GM18870 (cell line): Measurements from ENCODE around the gene GAL3ST2.
"Not testable (repeated sequence)": the region's sequence is repeated elsewhere in the genome, so short reads cannot be mapped to it uniquely, and the experiment has no call there.

Experiments used
- ATAC-seq: cut with Tn5 transposase; IDR thresholded peaks from one replicate; pipeline ENCODE4 v1.9.1; 2021; ENCODE audit warnings: moderate library complexity; ENCODE audit not compliant: unreplicated experiment

Gene GAL3ST2

DNA sequence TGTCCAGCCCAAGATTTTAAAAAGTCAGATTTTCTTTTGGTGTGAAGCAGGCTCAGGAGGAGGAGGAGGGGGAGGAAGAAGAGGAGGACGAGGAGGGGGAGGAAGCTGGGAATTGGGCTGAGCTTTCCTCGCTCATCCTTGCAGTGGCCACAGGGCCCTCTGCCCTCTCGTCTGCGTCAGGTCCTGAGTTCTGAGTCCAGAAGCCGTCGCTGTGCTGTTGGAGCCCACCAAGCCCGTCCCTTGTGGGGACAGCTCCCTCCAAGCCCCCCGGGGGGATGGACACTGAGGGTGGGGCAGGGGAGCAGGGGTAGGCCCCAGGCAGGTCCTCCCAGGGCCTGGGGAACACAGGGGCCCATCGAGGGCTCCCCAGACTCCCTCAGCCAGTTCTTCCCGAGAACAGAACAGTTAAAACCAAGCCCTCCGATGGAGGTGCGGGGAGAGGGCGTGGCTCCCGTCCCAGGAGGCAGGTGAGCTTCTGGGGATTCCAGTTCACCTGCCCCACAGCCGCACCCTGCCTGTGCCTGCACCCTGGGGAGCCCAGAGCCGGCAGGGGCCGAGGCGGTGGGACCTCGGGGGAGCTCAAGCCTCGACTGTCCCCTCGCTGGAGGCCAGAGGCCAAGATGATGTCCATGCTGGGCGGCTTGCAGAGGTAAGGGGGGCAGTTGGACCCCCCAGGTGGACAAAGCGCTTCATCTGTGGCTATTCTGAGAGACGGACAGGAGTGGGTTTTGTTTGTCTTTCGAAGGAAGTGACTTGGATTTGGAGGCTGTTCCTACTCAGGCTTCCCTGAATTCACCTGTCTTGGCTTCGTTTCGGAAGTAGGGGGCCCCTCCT, at the start of gene GAL3ST2:
GAL3ST2 (plus strand) TSS at position 487 of the 834 bp plus-strand sequence; CDS start at position 621, 134 bp downstream.
- ATAC-seq, result no peak

DNA sequence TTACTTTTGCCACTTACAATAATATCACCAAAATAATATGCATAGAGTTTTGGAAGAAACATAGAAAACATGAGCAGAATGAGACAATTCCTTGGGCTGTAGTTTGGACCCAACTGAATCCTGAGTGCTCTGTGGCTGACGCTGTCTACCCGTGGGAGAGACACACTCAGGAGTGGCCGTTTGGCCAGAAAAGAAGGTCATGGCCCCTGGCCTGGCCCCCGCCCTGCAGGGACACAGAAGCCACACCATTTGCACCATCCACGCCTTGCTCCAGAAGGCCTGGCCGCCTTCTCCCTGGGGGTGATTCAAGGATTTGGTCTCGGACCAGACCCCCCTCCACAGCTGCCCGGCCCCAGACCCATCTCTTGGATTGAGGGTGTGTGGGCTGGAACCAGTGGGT, 48.6 kb upstream of the GAL3ST2 start:
- no peak for ATAC-seq

DNA sequence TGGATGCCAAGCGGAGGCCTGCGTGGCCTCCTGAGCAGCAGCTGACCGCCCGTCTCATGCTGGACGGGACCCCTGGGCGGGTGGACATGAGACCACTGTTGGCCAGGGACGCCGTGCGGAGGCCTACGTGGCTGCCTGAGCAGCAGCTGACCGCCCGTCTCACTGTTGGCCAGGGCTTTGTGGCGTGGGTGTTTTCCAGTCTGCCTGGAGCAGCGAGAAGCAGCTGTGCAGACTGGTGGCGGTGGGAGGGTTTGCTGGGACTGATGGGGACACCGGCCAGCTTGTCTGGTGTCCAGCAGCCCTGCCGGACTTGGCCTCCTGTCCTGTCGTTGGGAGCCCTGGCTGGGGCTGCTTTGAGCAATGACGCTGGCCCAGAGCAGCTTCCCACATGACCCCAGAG, 48.0 kb upstream of the GAL3ST2 start:
- ATAC-seq, result no peak

DNA sequence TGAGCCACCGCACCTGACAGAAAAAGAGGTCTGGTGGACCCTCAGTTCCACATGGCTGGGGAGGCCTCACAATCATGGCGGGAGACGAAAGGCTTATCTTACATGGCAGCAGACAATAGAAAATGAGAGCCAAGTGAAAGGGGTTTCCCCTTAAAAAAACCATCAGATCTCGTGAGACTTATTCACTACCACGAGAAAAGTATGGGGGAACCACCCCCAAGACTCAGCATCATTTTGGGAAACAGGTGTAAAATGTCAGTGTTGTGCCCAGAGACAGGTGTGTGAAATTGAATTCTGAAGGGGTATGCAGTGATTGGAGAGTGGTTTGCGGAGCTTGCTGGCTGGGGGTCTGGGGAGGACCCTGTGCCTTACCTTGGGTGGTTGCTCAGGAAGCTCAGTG, 46.8 kb upstream of the GAL3ST2 start:
- ATAC-seq, result no peak

DNA sequence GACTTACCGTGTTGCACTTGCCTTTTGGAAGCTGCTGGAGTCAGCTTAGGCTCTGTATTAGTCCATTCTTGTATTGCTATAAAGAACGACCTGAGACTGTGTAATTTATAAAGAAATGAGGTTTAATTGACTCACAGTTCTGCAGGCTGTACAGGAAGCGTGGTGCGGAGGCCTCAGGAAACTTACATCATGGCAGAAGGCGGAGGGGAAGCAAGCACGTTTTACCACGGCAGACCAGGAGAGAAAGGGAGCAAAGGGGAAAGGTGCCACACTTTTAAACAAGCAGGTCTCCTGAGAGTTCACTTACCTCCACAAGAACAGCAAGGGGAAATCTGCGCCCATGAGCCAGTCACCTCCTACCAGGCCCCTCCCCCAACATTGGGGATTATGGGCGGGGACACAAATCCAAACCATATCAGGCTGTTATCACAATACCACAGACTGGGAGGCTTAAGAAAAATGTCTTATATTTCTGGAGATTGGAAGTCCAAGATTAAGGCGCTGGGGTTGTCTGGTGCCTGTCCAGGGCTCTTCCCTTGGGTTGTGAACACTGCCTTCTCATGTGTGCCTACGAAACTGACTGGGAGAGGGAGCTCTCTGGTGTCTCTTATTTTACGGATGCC, 45.8 kb upstream of the GAL3ST2 start:
- no peak for ATAC-seq

DNA sequence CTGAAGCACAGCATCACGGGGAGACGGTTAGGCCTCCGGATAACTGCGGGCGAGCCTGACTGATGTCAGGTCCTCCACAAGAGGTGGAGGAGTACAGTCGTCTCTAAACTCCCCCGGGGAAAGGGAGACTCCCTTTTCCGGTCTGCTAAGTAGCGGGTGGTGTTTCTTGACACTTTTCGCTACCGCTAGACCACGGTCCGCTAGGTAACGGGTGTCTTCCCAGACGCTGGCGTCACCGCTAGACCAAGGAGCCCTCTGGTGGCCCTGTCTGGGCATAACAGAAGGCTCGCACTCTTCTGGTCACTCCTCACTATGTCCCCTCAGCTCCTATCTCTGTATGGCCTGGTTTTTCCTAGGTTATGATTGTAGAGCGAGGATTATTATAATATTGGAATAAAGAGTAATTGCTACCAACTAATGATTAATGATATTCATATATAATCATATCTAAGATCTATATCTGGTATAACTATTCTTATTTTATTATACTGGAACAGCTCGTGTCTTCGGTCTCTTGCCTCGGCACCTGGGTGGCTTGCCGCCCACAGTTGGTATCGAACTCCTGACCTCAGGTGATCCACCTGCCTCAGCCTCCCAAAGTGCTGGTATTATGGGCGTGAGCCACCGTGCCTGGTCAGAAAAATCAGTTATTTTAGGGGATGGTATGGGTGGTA, 44.0 kb upstream of the GAL3ST2 start:
- not testable (repeated sequence) for ATAC-seq

DNA sequence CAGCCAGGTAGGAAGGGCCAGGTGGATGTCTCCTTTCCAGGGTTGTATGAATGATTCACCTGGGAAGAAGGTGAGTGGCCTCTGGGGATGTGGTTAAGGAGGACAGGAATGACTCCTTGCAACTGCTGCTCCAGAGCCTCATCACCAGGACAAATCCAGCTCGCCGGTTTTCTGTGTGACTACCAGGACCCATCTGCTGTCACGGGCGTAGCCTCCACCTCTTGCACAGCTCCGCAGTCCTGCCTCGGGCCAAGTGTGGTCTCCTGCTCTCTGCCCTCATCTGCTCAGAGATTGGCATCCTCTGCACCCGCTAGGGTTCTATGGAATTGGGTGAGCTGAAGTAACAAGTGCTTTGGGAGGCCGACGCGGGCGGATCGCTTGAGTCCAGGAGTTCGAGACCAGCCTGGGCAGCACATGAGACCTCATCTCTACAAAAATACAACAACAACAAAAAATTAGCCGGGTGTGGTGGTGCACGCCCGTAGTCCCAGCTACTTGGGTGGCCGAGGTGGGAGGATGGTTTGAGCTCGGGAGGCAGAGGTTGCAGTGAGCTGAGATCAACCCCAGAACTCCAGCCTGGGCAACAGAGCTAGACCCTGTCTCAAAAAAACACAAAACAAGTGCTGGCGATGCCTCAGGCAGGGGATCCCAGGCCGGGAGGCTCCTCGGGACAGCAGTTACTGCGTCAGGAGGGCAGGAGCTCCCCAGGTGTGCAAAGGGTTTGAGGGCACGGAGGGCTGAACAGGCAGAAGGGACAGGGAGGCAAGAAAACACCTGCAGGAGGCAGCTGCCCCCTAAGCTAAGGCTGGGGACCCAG, 43.0 kb upstream of the GAL3ST2 start:
- ATAC-seq, result no peak

DNA sequence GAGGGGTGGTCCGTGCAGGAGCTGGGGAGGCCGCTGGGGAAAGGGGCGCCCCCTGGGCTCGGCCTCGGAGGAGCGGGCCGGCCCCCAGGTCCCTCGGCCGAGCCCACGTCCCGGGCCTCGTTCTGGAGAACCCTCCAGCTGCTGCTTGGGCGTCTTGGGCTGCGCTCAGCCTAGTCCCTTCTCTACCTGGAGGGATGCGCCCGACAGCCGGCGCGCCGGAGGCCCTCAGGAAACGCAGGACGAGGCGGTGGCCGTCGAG, 42.5 kb upstream of the GAL3ST2 start:
- ATAC-seq, result peak; percentile 17

DNA sequence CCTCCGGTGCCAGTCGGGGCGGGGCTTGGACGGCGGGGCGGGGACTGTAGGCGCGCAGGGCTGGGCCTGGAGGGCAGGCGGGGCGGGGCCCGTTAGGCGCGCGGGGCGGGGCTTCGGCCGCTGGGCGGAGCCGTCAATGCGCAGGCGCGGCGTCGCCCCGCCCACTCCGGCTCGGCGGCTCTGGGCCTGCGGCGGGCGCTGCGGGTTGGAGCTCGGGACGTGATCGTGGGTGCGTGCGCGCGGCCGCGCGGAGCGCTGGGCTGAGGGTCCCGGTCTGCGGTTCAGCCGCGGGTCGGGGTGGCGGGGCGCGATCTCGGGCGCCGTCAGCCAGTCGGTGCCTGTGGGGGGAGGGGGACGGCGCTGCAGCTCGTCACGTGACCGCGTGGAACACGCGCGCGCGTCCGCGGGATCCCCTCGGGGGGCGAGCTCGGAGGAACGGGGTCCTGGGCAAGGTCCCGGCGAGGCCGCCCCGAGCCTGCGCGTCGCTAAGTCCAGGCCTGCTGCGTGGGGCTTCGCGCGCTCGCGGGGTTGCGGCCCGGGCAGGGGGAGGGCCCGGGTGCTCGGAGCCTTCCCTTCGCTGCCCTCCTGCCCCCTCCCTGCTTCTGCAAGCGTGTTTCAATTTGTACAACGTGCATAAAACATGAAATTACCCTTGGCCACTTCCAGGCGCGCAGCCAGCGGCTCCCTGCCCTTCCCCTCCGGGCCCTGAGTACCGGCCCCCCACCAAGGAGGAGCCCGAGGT, 42.0 kb upstream of the GAL3ST2 start, which contains the start of gene D2HGDH:
D2HGDH (plus strand) TSS at position 164 of the 742 bp plus-strand sequence. CDS start 595 bp downstream, outside the sequence.
- ATAC-seq, result peak; percentile 40

DNA sequence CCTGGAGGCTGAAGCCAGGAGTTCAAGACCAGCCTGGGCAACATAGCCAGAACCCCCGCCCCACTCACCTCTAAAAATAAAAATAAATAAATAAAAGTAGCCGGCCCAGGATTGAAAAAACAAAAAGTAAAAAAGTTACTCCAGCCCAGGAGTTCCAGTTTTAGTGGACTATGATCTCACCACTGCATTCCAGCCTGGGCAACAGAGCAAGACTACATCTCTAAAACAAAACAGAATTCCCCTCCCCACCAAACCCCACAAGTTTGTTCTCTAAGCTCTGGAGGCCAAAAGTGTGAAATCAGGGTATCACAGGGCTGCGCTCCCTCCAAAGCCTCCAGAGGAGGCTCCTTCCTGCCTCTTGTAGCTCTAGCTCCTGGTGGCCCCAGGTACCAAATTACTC, 40.5 kb upstream of the GAL3ST2 start:
- no peak for ATAC-seq

DNA sequence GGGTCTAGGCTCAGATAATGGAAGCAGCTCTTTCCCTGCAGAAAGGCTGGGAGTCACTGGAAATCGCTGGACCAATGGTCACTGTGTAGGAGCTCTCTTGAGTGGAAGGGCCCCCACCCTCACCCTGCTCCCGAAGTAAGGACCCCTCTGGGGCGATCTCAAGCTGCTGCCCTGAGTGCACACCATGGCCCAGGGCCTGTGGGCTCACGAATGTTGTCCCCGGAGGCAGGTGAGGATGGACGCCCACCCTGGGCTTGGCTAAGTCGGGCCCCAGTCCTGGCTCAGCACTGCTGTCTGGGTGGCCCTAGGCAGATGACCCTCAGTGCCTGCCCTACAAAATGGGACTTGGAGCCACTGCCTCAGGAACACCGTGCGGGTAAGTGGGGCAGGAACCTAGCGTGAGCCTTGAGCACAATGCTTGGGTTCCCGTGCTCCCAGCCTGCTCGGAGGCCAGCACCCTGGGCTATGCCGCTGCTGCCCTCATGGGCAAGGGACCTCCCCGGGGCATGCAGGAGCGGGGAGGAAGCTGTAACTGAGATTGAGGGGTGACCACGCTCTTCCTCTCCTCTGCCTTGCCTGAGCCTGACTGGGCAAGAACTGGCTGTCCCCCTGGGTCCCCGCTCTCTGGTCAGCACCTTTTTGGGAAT, 38.5 kb upstream of the GAL3ST2 start:
- ATAC-seq, result no peak

DNA sequence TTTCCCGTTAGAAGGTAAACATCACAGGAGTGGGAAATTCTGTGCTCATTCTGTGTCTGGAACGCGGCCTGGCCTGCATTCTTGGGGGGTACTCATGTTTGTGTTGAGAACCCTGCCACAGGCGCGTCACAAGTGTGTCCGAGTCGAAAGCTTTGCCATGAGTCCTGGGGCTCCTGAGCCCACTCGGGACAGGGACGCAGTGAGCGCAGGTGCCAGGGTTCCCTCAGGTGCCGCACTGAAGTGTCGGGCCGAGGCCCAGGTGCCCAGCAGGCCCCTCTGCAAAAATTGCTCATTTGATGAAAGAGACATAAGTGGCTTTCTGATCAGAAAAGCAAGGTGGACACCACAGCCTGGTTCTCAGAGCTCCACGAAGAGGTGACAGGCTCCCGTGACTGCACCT, 37.4 kb upstream of the GAL3ST2 start:
- no peak for ATAC-seq

DNA sequence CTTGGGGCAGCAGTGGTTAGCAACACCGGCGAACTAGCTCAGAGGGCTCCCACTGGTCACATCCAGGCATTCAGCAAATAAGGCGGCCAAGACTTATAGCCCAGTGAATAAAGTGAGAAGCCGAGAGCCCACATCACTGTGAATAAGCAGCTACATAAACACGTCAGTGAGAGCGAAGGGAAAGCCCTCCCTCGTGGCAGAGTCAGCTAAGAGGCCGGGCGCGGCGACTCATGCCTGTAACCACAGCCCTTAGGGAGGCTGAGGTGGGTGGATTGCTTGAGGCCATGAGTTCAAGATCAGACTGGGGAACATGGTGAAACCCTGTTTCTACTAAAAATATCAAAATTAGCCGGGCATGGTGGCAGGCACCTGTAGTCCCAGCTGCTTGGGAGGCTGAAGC, 37.0 kb upstream of the GAL3ST2 start:
- ATAC-seq, result no peak

DNA sequence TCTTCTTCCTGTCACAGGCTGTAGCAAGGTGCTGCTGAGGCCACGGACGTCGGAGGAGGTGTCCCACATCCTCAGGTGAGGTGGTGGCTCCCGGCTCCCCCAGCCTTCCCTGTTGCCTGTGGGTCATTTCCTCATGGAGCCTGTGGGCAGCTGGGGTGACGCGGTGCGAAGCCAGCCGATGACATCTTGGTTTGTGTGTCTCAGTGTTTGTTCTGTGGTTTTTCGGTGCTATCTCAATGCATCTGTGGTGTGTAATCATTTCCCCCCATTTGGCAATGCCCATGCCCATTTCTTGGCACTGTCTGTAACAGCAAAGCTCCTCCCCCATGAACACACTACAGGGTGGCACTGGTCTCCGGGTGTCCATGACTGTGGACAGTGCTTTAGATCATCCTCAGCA, 35.6 kb upstream of the GAL3ST2 start:
- no peak for ATAC-seq

DNA sequence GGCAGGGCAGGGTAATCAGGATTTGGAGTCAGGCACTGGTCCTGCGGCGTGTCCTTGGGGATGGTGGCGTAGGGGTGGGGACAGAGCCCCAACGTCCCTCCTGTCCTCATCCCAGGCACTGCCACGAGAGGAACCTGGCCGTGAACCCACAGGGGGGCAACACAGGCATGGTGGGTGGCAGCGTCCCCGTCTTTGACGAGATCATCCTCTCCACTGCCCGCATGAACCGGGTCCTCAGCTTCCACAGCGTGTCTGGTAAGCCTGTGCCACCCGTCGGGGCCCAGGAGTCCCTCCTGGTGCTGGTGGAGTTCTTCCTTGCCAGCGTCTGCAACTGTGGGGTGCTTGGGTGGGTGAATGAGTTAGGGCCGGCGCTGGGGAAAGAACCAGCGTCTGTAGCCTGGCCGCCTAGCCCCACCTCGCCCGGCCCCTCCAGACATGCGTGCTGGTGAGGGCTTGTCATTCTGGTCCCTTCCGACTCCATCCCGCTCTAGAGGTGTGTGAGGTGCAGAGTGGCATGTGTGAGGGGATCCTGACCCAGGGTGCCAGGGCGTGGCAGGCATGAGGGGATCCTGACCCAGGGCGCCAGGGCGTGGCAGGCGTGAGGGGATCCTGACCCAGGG, 34.2 kb upstream of the GAL3ST2 start:
- ATAC-seq, result no peak

DNA sequence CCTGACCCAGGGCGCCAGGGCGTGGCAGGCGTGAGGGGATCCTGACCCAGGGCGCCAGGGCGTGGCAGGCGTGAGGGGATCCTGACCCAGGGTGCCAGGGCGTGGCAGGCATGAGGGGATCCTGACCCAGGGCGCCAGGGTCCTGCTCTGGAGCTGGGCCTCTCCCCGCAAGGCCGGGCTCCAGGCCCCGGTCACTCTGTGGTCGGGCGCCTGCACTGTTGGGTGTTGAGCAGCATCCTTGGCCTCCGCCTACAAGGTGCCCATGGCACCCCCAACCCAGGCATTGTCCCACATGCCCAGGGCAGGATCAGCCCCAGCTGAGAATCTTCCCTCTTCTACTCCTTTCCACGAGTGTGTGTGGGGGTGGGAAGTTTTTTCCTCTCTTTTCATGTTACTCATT, 33.6 kb upstream of the GAL3ST2 start:
- not testable (repeated sequence) for ATAC-seq

DNA sequence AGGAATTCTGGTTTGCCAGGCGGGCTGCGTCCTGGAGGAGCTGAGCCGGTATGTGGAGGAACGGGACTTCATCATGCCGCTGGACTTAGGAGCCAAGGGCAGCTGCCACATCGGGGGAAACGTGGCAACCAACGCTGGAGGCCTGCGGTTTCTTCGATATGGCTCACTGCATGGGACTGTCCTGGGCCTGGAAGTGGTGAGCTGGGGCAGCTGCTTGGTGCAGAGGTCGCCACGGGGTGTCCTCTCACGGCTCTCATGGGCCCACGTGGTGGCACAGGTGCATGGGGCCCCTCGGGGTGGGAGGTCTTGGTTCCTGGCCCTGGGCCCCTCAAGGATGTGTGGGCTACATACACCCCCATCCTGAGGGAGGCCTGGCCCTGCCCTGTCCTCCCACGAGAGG, 33.0 kb upstream of the GAL3ST2 start:
- no peak for ATAC-seq

DNA sequence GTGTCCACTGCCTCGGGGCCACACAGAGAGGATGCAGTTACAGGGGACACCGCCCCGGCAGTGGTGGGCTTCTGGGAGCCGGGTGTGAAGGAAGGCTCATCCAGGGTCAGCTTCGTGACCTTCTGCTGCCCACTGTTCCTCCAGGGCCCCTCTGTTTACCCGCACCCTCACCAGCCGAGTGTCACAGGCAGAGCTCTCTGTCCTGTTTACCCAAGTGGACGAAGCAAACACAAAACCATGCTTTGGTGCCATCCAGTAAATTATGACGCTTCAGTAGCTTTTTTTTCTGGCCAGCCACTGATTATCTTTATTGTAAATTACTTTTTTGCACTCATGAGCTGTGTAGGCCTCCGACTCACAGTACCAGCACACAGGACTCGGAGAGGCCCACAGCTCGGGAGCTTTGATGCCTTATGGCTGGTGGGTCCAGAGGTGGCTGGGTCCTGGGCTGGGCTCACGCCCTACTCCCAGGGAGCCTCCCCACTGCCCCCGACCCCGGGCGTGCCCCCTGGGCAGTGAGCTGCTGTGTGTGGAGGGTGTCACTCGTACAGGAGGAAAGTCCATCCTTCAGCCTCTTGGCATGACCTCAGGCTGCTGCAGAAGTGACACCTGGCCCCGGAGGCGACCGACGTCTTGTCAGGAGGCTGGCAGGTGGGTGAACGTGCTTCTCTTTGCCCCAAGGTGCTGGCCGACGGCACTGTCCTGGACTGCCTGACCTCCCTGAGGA, 32.4 kb upstream of the GAL3ST2 start:
- ATAC-seq, result no peak

DNA sequence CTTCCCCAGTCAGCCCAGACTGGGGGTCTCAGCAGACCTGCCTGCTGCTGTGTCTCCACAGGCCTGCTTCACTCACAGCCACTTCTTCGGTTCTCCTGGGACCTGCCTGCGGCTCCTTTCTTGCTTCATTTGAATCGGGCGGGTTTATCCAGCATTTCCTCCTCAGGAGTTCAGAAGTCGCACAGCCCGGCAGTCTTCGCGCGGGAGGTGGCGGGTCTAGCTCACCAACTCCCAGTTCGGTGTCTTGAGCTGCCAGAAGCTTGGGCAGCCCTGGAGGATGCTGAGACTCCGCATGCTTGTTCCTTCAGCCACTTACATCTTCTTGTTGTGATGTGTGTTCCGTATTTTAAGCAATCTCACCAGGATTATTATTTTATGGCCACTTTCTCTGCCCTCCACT, 31.3 kb upstream of the GAL3ST2 start:
- no peak for ATAC-seq
